ENCODE data around the gene GPC5. TPM values are rescaled to one million over a fixed set of nuclear protein-coding genes. Genes with fewer than 3 reads are reported as not detected.

The GPC5 gene
- total and polyA plus RNA-seq, 10 donors = 0.04 to 0.83 (median 0.26) TPM; not detected in 3

GRCh38 chr13:91563799-91564198 lies 165.4 kb downstream of the GPC5 start:
- TF ChIP-seq POLR2AphosphoS5 (IDR thresholded peaks at IDR 0.05) (no peak), POLR2A (IDR thresholded peaks at IDR 0.05) (no peak)
- TF ChIP-seq, protein P1, sequence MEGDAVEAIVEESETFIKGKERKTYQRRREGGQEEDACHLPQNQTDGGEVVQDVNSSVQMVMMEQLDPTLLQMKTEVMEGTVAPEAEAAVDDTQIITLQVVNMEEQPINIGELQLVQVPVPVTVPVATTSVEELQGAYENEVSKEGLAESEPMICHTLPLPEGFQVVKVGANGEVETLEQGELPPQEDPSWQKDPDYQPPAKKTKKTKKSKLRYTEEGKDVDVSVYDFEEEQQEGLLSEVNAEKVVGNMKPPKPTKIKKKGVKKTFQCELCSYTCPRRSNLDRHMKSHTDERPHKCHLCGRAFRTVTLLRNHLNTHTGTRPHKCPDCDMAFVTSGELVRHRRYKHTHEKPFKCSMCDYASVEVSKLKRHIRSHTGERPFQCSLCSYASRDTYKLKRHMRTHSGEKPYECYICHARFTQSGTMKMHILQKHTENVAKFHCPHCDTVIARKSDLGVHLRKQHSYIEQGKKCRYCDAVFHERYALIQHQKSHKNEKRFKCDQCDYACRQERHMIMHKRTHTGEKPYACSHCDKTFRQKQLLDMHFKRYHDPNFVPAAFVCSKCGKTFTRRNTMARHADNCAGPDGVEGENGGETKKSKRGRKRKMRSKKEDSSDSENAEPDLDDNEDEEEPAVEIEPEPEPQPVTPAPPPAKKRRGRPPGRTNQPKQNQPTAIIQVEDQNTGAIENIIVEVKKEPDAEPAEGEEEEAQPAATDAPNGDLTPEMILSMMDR (IDR thresholded peaks at IDR 0.05 in 8 of 11, conservative IDR thresholded peaks at IDR 0.05 in 3 of 11) = no peak
- Histone ChIP-seq H3K4me1 (no peaks in the 10 kb centered on the region), H3K9me3 (no peaks in the 10 kb centered on the region), H3K27me3 (replicated peaks in 1 of 7) (no peaks in the 10 kb centered on the region), H3K4me3 (no peak overlapping the region), H3K27ac (no peak overlapping the region), H3K36me3 (no peaks in the 10 kb centered on the region)
- no peak for DNase-seq
- intact Hi-C loops (cut with DNase I; ENCODE audit: low total_unique reads) = no loop called here
- 38 to 53% (median 50%) methylated on average over 5 of the region's 5 CpGs for WGBS, 5 donors

- 64 to 87% (median 76%) methylated on average over 4 of the region's 4 CpGs for WGBS, 5 donors
These were observed 166.0 kb downstream of the GPC5 start for GRCh38 chr13:91564396-91564795.

DNA sequence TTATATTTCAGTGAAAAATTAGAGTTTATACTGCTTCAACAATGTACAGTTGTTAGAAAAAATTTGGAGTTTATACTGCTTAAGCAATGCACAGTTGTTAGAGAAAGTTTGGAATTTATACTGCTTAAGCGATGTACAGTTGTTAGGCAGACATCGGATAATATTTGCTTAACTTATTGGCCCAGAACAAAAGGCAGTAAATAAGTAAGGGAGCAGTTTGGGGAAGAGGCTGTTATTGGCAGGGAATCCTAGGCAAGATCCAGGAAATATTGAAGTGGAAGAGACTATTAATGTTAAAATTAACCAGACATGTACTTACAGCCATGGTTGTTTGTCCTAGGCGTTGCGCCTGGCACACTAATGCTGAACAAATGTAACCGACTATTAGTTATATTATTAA lies 166.9 kb downstream of the GPC5 start:
- no peak for DNase-seq
- Histone ChIP-seq H3K4me3 (no peak overlapping the region), H3K36me3 (no peaks in the 10 kb centered on the region), H3K27me3 (replicated peaks in 1 of 7) (no peaks in the 10 kb centered on the region), H3K9me3 (no peaks in the 10 kb centered on the region), H3K27ac (no peak overlapping the region), H3K4me1 (no peaks in the 10 kb centered on the region)
- intact Hi-C loops (cut with DNase I; ENCODE audit: low total_unique reads) = no loop called here
- 83 to 94% (median 90%) methylated on average over 5 of the region's 5 CpGs for WGBS, 5 donors
- TF ChIP-seq POLR2A (IDR thresholded peaks at IDR 0.05) (no peak), POLR2AphosphoS5 (IDR thresholded peaks at IDR 0.05) (no peak)
- TF ChIP-seq, protein P1 (IDR thresholded peaks at IDR 0.05 in 8 of 11, conservative IDR thresholded peaks at IDR 0.05 in 3 of 11) = no peak

More at GRCh38 chr13:91564396-91564795, 166.0 kb downstream of the GPC5 start:
- H3K4me1 ChIP-seq = no peaks in the 10 kb centered on the region
- no peaks in the 10 kb centered on the region for H3K27me3 ChIP-seq (replicated peaks in 1 of 7)
- H3K36me3 ChIP-seq = no peaks in the 10 kb centered on the region
- H3K27ac ChIP-seq = no peak overlapping the region
- TF ChIP-seq POLR2AphosphoS5 (IDR thresholded peaks at IDR 0.05) (no peak), POLR2A (IDR thresholded peaks at IDR 0.05) (no peak)
- TF ChIP-seq, protein P1 (IDR thresholded peaks at IDR 0.05 in 8 of 11, conservative IDR thresholded peaks at IDR 0.05 in 3 of 11) = no peak
- H3K4me3 ChIP-seq = no peak overlapping the region
- DNase-seq = no peak
- intact Hi-C loops (cut with DNase I; ENCODE audit: low total_unique reads) = no loop called here
- no peaks in the 10 kb centered on the region for H3K9me3 ChIP-seq

DNA sequence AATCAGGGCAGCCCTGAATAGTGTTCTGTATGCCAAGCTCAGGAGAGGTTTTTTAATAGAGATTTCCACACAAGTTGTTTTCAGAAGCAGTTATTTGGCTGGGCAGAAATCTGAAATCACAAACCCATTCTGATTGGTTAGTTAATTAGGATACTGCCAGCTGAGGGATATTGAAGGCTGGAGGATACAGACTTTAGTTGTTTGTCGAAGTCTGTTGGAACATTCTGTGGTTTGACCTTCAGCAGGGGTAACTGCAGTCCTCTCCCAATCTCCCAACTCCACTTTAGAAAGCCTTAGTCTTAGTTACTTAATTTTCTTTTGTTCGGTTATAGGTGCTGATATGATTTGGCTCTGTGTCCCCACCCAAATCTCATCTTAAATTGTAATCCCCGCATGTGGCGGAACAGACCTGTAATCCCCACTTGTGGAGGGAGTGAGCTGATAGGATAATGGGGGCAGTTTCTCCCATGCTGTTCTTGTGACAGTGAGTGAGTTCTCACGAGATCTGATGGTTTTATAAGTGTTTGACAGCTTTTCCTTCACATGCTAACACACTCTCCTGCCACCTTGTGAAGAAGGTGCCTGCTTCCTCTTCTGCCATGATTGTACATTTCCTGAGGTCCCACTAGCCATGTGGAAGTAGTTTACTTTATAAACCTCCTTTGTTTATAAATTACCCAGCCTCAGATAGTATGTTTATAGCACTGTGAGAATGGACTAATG lies 169.2 kb downstream of the GPC5 start:
- 77 to 85% (median 81%) methylated on average over 5 of the region's 5 CpGs for WGBS, 5 donors
- TF ChIP-seq POLR2AphosphoS5 (IDR thresholded peaks at IDR 0.05) (no peak), POLR2A (IDR thresholded peaks at IDR 0.05) (no peak)
- Histone ChIP-seq H3K36me3 (no peaks in the 10 kb centered on the region), H3K4me1 (no peaks in the 10 kb centered on the region), H3K27ac (no peak overlapping the region), H3K4me3 (no peak overlapping the region), H3K9me3 (no peaks in the 10 kb centered on the region), H3K27me3 (replicated peaks in 1 of 7) (no peaks in the 10 kb centered on the region)
- DNase-seq = no peak
- intact Hi-C loops (cut with DNase I; ENCODE audit: low total_unique reads) = no loop called here

All from spleen (tissue), 11 donors.